HEK293T (cell line): Measurements from ENCODE around the gene INPP4B.

ENCODE experiments used
- CTBP1 ChIP-seq: fragments of 450-650 bp; IDR thresholded peaks from 2 replicates; pipeline ENCODE4 v1.6.1; 2016; ENCODE audit warnings: borderline replicate concordance
- ELF4 ChIP-seq: fragments of 450-650 bp; IDR thresholded peaks from 2 replicates; pipeline ENCODE4 v1.6.1; 2017; ENCODE audit warnings: antibody characterized with exemption
- FOXK2 ChIP-seq: fragments of 450-650 bp; IDR thresholded peaks from 2 replicates; pipeline ENCODE4 v1.6.1; 2016; ENCODE audit warnings: mild to moderate bottlenecking
- HDGF ChIP-seq: fragments of 450-650 bp; IDR thresholded peaks from 2 replicates; pipeline ENCODE4 v1.6.1; 2017; ENCODE audit warnings: antibody characterized with exemption, borderline replicate concordance
- L3MBTL2 ChIP-seq: fragments of 450-650 bp; conservative IDR thresholded peaks from 2 replicates; pipeline ENCODE4 v1.6.1; 2016; ENCODE audit warnings: mild to moderate bottlenecking
- PKNOX1 ChIP-seq: fragments of 450-650 bp; IDR thresholded peaks from 2 replicates; pipeline ENCODE4 v1.6.1; 2016
- TARDBP ChIP-seq: fragments of 450-650 bp; IDR thresholded peaks from 2 replicates; pipeline ENCODE4 v1.6.1; 2016
- ZNF384 ChIP-seq: fragments of 450-650 bp; IDR thresholded peaks from 2 replicates; pipeline ENCODE4 v1.6.1; 2016

- no peak for TF ChIP-seq ELF4
- TF ChIP-seq CTBP1, result no peak
- no peak for TF ChIP-seq FOXK2
- TF ChIP-seq ZNF384, result no peak
- TF ChIP-seq HDGF, result no peak
- TF ChIP-seq TARDBP, result no peak
- no peak for TF ChIP-seq PKNOX1
- no peak for TF ChIP-seq L3MBTL2
These were observed 245.1 kb downstream of the INPP4B start for GRCh38 chr4:142600952-142601351.
